Measurements from ENCODE around the gene NUP160.
"Not testable (repeated sequence)": the region's sequence is repeated elsewhere in the genome, so short reads cannot be mapped to it uniquely, and the experiment has no call there.

Gene NUP160

GRCh38 chr11:47860536-47860935 lies 12.4 kb upstream of the NUP160 start:
- no peak for DNase-seq

GRCh38 chr11:47857892-47858543 lies 9.9 kb upstream of the NUP160 start:
- DNase-seq, result no peak

GRCh38 chr11:47857485-47857884 lies 9.3 kb upstream of the NUP160 start:
- DNase-seq, result no peak

- DNase-seq, result no peak
Observed at GRCh38 chr11:47856186-47856585, 8.0 kb upstream of the NUP160 start.

- DNase-seq, result no peak
Observed at GRCh38 chr11:47854667-47855066, 6.5 kb upstream of the NUP160 start.

- DNase-seq, result no peak
Observed at GRCh38 chr11:47852053-47852452, 3.9 kb upstream of the NUP160 start.

GRCh38 chr11:47850337-47850736 lies 2.2 kb upstream of the NUP160 start:
- no peak for DNase-seq

GRCh38 chr11:47848700-47849155 lies 578 bp upstream of the NUP160 start:
- no peak for DNase-seq

- DNase-seq, result no peak
Observed at GRCh38 chr11:47847537-47847891, 636 bp downstream of the NUP160 start.

GRCh38 chr11:47846998-47847397 lies 1.2 kb downstream of the NUP160 start:
- DNase-seq, result no peak

- no peak for DNase-seq
Observed at GRCh38 chr11:47843361-47844055, 4.6 kb downstream of the NUP160 start.

GRCh38 chr11:47842749-47843148 lies 5.4 kb downstream of the NUP160 start:
- DNase-seq, result no peak

GRCh38 chr11:47837929-47838328 lies 10.2 kb downstream of the NUP160 start:
- no peak for DNase-seq

GRCh38 chr11:47837292-47837691 lies 10.9 kb downstream of the NUP160 start:
- no peak for DNase-seq

- not testable (repeated sequence) for DNase-seq
Observed at GRCh38 chr11:47830013-47830412, 18.1 kb downstream of the NUP160 start.

- DNase-seq, result no peak
Observed at GRCh38 chr11:47828284-47828683, 19.9 kb downstream of the NUP160 start.

- not testable (repeated sequence) for DNase-seq
Observed at GRCh38 chr11:47822664-47823063, 25.5 kb downstream of the NUP160 start.

- no peak for DNase-seq
Observed at GRCh38 chr11:47819743-47820142, 28.4 kb downstream of the NUP160 start.

- DNase-seq, result no peak
Observed at GRCh38 chr11:47800759-47801158, 47.4 kb downstream of the NUP160 start.

- peak; percentile 70 for DNase-seq
Observed at GRCh38 chr11:47797633-47798032, 50.5 kb downstream of the NUP160 start.

GRCh38 chr11:47791774-47792430 lies 56.2 kb downstream of the NUP160 start:
- no peak for DNase-seq

GRCh38 chr11:47790017-47790416 lies 58.1 kb downstream of the NUP160 start:
- DNase-seq, result not testable (repeated sequence)

- no peak for DNase-seq
Observed at GRCh38 chr11:47788181-47788580, 60.0 kb downstream of the NUP160 start.

- no peak for DNase-seq
Observed at GRCh38 chr11:47786373-47786772, 61.8 kb downstream of the NUP160 start.

Data from stimulated activated CD4-positive, alpha-beta T cell treated with anti-CD3 and anti-CD28 coated beads, Interleukin-15, amount 100 ng/mL, for 24 hours (primary cell).